ENCODE data around the gene DMXL2. TPM values are rescaled to one million over a fixed set of nuclear protein-coding genes. Genes with fewer than 3 reads are reported as not detected.

The DMXL2 gene
- total RNA-seq, 1 experiment from 2014 or later: 37.3 TPM

DNA sequence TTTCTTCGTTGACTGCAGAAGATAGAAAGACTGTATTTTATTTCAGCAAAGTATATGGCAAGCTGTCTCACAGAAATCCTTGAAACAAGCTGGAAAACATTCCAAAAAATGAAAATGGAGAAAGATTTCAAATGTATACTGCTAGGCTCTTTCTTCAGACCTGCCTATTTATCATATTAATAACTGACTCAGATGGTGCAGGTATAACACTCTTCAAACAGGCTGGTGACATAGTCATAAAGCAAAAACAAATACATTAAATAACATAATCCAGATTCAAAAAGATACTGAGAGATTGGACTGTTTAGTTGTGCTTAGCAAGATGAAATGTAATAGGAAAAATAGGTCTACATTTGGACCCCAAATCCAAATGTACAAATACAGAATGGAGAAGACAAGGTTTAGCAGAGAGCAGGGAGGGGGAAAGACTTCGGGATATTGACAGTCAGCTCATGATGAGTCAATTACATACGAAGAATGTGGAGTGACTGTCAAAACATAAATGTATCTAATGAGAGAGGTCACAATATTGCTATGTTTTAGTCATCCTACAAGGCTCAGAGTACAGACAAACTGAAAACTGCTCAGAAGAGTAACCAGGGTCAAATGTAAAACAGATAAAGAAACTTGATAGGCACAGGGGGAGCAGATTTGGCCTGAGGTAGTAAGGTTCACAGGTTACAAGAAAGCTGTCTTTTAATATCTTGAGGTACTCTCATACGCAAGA lies 88.7 kb downstream of the DMXL2 start:
- peaks cover 4% of the 10 kb centered on the region; the same call in 1 of the 2 replicates for H3K36me3 ChIP-seq (ENCODE audit: control insufficient read depth, insufficient read depth, low read length)
- TF ChIP-seq, protein P1, sequence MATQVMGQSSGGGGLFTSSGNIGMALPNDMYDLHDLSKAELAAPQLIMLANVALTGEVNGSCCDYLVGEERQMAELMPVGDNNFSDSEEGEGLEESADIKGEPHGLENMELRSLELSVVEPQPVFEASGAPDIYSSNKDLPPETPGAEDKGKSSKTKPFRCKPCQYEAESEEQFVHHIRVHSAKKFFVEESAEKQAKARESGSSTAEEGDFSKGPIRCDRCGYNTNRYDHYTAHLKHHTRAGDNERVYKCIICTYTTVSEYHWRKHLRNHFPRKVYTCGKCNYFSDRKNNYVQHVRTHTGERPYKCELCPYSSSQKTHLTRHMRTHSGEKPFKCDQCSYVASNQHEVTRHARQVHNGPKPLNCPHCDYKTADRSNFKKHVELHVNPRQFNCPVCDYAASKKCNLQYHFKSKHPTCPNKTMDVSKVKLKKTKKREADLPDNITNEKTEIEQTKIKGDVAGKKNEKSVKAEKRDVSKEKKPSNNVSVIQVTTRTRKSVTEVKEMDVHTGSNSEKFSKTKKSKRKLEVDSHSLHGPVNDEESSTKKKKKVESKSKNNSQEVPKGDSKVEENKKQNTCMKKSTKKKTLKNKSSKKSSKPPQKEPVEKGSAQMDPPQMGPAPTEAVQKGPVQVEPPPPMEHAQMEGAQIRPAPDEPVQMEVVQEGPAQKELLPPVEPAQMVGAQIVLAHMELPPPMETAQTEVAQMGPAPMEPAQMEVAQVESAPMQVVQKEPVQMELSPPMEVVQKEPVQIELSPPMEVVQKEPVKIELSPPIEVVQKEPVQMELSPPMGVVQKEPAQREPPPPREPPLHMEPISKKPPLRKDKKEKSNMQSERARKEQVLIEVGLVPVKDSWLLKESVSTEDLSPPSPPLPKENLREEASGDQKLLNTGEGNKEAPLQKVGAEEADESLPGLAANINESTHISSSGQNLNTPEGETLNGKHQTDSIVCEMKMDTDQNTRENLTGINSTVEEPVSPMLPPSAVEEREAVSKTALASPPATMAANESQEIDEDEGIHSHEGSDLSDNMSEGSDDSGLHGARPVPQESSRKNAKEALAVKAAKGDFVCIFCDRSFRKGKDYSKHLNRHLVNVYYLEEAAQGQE (IDR thresholded peaks at IDR 0.05; ENCODE audit: insufficient read depth in 1 of 2, low read depth in 2 of 2, low read length in 1 of 2): no peak
- TF ChIP-seq SIN3A (IDR thresholded peaks at IDR 0.05; ENCODE audit: borderline replicate concordance, insufficient read depth, low read depth, low read length) (no peak), TCF7L2 (IDR thresholded peaks at IDR 0.05; ENCODE audit: low read depth, low read length) (no peak)
- DNase-seq (ENCODE audit: low read depth, low spot score): no peak
- no peak overlapping the region for H3K27ac ChIP-seq (ENCODE audit: low read length)
- H3K27me3 ChIP-seq (ENCODE audit: control insufficient read depth, insufficient read depth, low read length): no peaks in the 10 kb centered on the region
- ATAC-seq: no peak
- H3K4me3 ChIP-seq (ENCODE audit: low read depth in 2 of 2, low read length in 2 of 2): no peak overlapping the region
- POLR2A ChIA-PET: no interaction called here
- CTCF ChIA-PET: no interaction called here
- intact Hi-C loops (cut with micrococcal nuclease; ENCODE audit: unreplicated experiment): no loop called here
- H3K9me3 ChIP-seq (ENCODE audit: control insufficient read depth, insufficient read depth, low read depth, low read length): no peaks in the 10 kb centered on the region
- H3K4me1 ChIP-seq (ENCODE audit: control insufficient read depth, insufficient read depth, low read length): no peaks in the 10 kb centered on the region
- no TSS peak for BruUV-seq (replicated peaks)
- in situ Hi-C loops (cut with HindIII; ENCODE audit: low pct_unique_long_range_greater_than_20kb, low sequenced_read_pairs): no loop called here

DNA sequence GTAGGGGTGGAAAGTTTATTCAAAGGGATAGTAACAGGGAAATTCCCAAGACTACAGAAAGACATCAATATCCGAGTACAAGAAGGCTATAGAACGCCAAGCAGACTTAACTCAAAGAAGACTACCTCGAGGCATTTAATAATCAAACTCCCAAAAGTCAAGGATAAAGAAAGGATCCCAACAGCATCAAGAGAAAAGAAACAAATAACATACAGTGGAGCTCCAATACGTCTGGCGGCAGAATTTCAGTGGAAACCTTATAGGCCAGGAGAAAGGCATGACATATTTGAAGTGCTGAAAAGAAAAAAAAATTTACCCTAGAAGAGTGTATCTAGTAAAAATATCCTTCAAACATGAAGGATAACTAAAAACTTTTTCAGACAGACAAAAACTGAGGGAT lies 95.6 kb downstream of the DMXL2 start:
- no peaks in the 10 kb centered on the region for H3K4me1 ChIP-seq (ENCODE audit: control insufficient read depth, insufficient read depth, low read length)
- no peaks in the 10 kb centered on the region for H3K36me3 ChIP-seq (ENCODE audit: control insufficient read depth, insufficient read depth, low read length)
- H3K9me3 ChIP-seq (ENCODE audit: control insufficient read depth, insufficient read depth, low read depth, low read length): no peaks in the 10 kb centered on the region
- DNase-seq (ENCODE audit: low read depth, low spot score) (no peak), ATAC-seq (no peak)
- H3K27ac ChIP-seq (ENCODE audit: low read length): no peak overlapping the region
- no peak overlapping the region for H3K4me3 ChIP-seq (ENCODE audit: low read depth in 2 of 2, low read length in 2 of 2)
- POLR2A ChIA-PET: no interaction called here
- in situ Hi-C loops (cut with HindIII; ENCODE audit: low pct_unique_long_range_greater_than_20kb, low sequenced_read_pairs): no loop called here
- H3K27me3 ChIP-seq (ENCODE audit: control insufficient read depth, insufficient read depth, low read length): no peaks in the 10 kb centered on the region
- TF ChIP-seq POLR2AphosphoS5 (IDR thresholded peaks at IDR 0.05; ENCODE audit: low read depth, low read length) (no peak), TCF7L2 (IDR thresholded peaks at IDR 0.05; ENCODE audit: low read depth, low read length) (no peak), SIN3A (IDR thresholded peaks at IDR 0.05; ENCODE audit: borderline replicate concordance, insufficient read depth, low read depth, low read length) (no peak)
- TF ChIP-seq, protein P1 (IDR thresholded peaks at IDR 0.05; ENCODE audit: insufficient read depth in 1 of 2, low read depth in 2 of 2, low read length in 1 of 2): no peak
- TF ChIP-seq, protein P2, sequence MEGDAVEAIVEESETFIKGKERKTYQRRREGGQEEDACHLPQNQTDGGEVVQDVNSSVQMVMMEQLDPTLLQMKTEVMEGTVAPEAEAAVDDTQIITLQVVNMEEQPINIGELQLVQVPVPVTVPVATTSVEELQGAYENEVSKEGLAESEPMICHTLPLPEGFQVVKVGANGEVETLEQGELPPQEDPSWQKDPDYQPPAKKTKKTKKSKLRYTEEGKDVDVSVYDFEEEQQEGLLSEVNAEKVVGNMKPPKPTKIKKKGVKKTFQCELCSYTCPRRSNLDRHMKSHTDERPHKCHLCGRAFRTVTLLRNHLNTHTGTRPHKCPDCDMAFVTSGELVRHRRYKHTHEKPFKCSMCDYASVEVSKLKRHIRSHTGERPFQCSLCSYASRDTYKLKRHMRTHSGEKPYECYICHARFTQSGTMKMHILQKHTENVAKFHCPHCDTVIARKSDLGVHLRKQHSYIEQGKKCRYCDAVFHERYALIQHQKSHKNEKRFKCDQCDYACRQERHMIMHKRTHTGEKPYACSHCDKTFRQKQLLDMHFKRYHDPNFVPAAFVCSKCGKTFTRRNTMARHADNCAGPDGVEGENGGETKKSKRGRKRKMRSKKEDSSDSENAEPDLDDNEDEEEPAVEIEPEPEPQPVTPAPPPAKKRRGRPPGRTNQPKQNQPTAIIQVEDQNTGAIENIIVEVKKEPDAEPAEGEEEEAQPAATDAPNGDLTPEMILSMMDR (IDR thresholded peaks at IDR 0.05): no peak
- CTCF ChIA-PET: no interaction called here
- BruUV-seq (replicated peaks): no TSS peak
- intact Hi-C loops (cut with micrococcal nuclease; ENCODE audit: unreplicated experiment): no loop called here

All from Panc1 (cell line).